Stimulated activated naive CD8-positive, alpha-beta T cell treated with anti-CD3 and anti-CD28 coated beads, Interleukin-15, Interleukin-2, amounts not matched to agents 100 U/mL and 50 U/mL, for 24 hours (primary cell): Measurements from ENCODE around the gene PPP1R13B.
A peak's percentile ranks its signal among the peaks of the same experiment; 100 is the strongest.
"Not testable (repeated sequence)": the region's sequence is repeated elsewhere in the genome, so short reads cannot be mapped to it uniquely, and the experiment has no call there.

ENCODE experiments used
- ATAC-seq: fragments of 150-1000 bp; cut with Tn5 transposase; one replicate; pipeline ENCODE4 v1.10.0; 2021
- DNase-seq: peaks from one replicate; pipeline ENCODE4 v3.0.0; 2021

The PPP1R13B gene

GRCh38 chr14:103793192-103793591 is 54.2 kb downstream of the PPP1R13B start:
- peak; percentile 4 for DNase-seq
- peak; percentile 43 for ATAC-seq

GRCh38 chr14:103788086-103788485 is 59.3 kb downstream of the PPP1R13B start:
- no peak for DNase-seq
- ATAC-seq: no peak

- ATAC-seq (no peak), DNase-seq (no peak)
Observed at GRCh38 chr14:103782376-103782775, 65.0 kb downstream of the PPP1R13B start.

GRCh38 chr14:103776319-103776718 is 71.1 kb downstream of the PPP1R13B start:
- not testable (repeated sequence) for ATAC-seq, DNase-seq

GRCh38 chr14:103775506-103775905 is 71.9 kb downstream of the PPP1R13B start:
- DNase-seq: no peak
- no peak for ATAC-seq

- DNase-seq (no peak), ATAC-seq (no peak)
Observed at GRCh38 chr14:103773521-103773920, 73.9 kb downstream of the PPP1R13B start.

- DNase-seq (no peak), ATAC-seq (no peak)
Observed at GRCh38 chr14:103772078-103772712, 75.2 kb downstream of the PPP1R13B start.

- no peak for DNase-seq
- ATAC-seq: no peak
Observed at GRCh38 chr14:103770902-103771301, 76.5 kb downstream of the PPP1R13B start.

- DNase-seq: no peak
- ATAC-seq: no peak
Observed at GRCh38 chr14:103770500-103770899, 76.9 kb downstream of the PPP1R13B start.

- DNase-seq (no peak), ATAC-seq (no peak)
Observed at GRCh38 chr14:103767336-103767894, 80.0 kb downstream of the PPP1R13B start.

- DNase-seq: no peak
- no peak for ATAC-seq
Observed at GRCh38 chr14:103765526-103765925, 81.8 kb downstream of the PPP1R13B start.

GRCh38 chr14:103763730-103764488 is 83.5 kb downstream of the PPP1R13B start:
- ATAC-seq (peak; percentile 65), DNase-seq (no peak)

GRCh38 chr14:103762541-103762940 is 84.8 kb downstream of the PPP1R13B start:
- ATAC-seq (no peak), DNase-seq (no peak)

- ATAC-seq (no peak), DNase-seq (no peak)
Observed at GRCh38 chr14:103762036-103762435, 85.3 kb downstream of the PPP1R13B start.

GRCh38 chr14:103758059-103758776 is 89.2 kb downstream of the PPP1R13B start:
- DNase-seq (no peak), ATAC-seq (no peak)

GRCh38 chr14:103755060-103755459 is 92.3 kb downstream of the PPP1R13B start:
- ATAC-seq (no peak), DNase-seq (no peak)

- DNase-seq: no peak
Observed at GRCh38 chr14:103753774-103754173, 93.6 kb downstream of the PPP1R13B start.

GRCh38 chr14:103749860-103750259 is 97.5 kb downstream of the PPP1R13B start:
- ATAC-seq: no peak
- DNase-seq: no peak

More at GRCh38 chr14:103753774-103754173, 93.6 kb downstream of the PPP1R13B start:
- ATAC-seq: no peak

GRCh38 chr14:103749452-103749851 is 97.9 kb downstream of the PPP1R13B start:
- DNase-seq (no peak), ATAC-seq (no peak)

GRCh38 chr14:103748534-103748857 is 98.9 kb downstream of the PPP1R13B start:
- peak; percentile 93 for ATAC-seq

GRCh38 chr14:103746701-103747100 is 100.7 kb downstream of the PPP1R13B start:
- no peak for ATAC-seq
- no peak for DNase-seq

More at GRCh38 chr14:103748534-103748857, 98.9 kb downstream of the PPP1R13B start:
- peak; percentile 56 for DNase-seq

GRCh38 chr14:103745424-103745823 is 102.0 kb downstream of the PPP1R13B start:
- no peak for ATAC-seq
- no peak for DNase-seq
